GM19035 (cell line): ENCODE results near the gene SEC22B.
"Not testable (repeated sequence)": the region's sequence is repeated elsewhere in the genome, so short reads cannot be mapped to it uniquely, and the experiment has no call there.

Source experiments
- ATAC-seq: cut with Tn5 transposase; IDR thresholded peaks from one replicate; pipeline ENCODE4 v1.9.1; 2021; ENCODE audit not compliant: unreplicated experiment

SEC22B gene

GRCh38 chr1:120120525-120120924 is 55.8 kb downstream of the SEC22B start:
- not testable (repeated sequence) for ATAC-seq

- peak; percentile 61 for ATAC-seq
These were observed 58.7 kb downstream of the SEC22B start for GRCh38 chr1:120117371-120118177.

- not testable (repeated sequence) for ATAC-seq
These were observed 60.2 kb downstream of the SEC22B start for GRCh38 chr1:120116094-120116493.

- ATAC-seq: not testable (repeated sequence)
These were observed 63.2 kb downstream of the SEC22B start for GRCh38 chr1:120113134-120113533.

- ATAC-seq: not testable (repeated sequence)
These were observed 64.1 kb downstream of the SEC22B start for GRCh38 chr1:120112212-120112611.

GRCh38 chr1:120111771-120112170 is 64.5 kb downstream of the SEC22B start:
- not testable (repeated sequence) for ATAC-seq

GRCh38 chr1:120111008-120111407 is 65.3 kb downstream of the SEC22B start:
- ATAC-seq: not testable (repeated sequence)

GRCh38 chr1:120109656-120110055 is 66.7 kb downstream of the SEC22B start:
- ATAC-seq: not testable (repeated sequence)

- not testable (repeated sequence) for ATAC-seq
These were observed 67.1 kb downstream of the SEC22B start for GRCh38 chr1:120109180-120109579.

- ATAC-seq: not testable (repeated sequence)
These were observed 71.0 kb downstream of the SEC22B start for GRCh38 chr1:120105288-120105687.

GRCh38 chr1:120103768-120104167 is 72.6 kb downstream of the SEC22B start:
- not testable (repeated sequence) for ATAC-seq

GRCh38 chr1:120101593-120101992 is 74.7 kb downstream of the SEC22B start:
- ATAC-seq: not testable (repeated sequence)
